Fibroblast of lung (primary cell): ENCODE data around the gene PARS2. TPM values are rescaled to one million over a fixed set of nuclear protein-coding genes. Genes with fewer than 3 reads are reported as not detected.

Experiments used
- DNase-seq, 2 donors: peaks; one replicate each; pipeline versions ENCODE4 v3.0.0 to v3.0.0-alpha.2; 2010; ENCODE audit warnings: low read depth in 2 of 2
- H2AFZ ChIP-seq: 2 replicates; pipeline ENCODE4 v1.5.1; 2012; ENCODE audit warnings: low read length, control low read depth, inconsistent platforms
- H3K27ac ChIP-seq: 2 replicates; pipeline ENCODE4 v1.5.1; 2011; ENCODE audit warnings: low read length, control low read depth; ENCODE audit not compliant: insufficient read depth
- H3K27me3 ChIP-seq: 2 replicates; pipeline ENCODE4 v1.5.1; 2011; ENCODE audit warnings: mild to moderate bottlenecking, low read length; ENCODE audit not compliant: control insufficient read depth, insufficient read depth
- H3K36me3 ChIP-seq: 2 replicates; pipeline ENCODE4 v1.5.1; 2011; ENCODE audit warnings: low read length; ENCODE audit not compliant: control insufficient read depth, insufficient read depth
- H3K4me1 ChIP-seq: 2 replicates; pipeline ENCODE4 v1.5.1; 2011; ENCODE audit warnings: low read length; ENCODE audit not compliant: control insufficient read depth, insufficient read depth; ENCODE audit errors: extremely low read depth
- H3K4me2 ChIP-seq: 2 replicates; pipeline ENCODE4 v1.5.1; 2011; ENCODE audit warnings: low read length, control low read depth; ENCODE audit not compliant: insufficient read depth; ENCODE audit errors: extremely low read depth
- H3K4me3 ChIP-seq, 4 experiments: fragments of 200-600 bp in 1 of 4; sonication (generic) in 1 of 4; replicated peaks in 1 of 4; 2 replicates each; pipeline ENCODE4 v1.5.1; 2011 to 2016; ENCODE audit warnings: low read length in 4 of 4, low read depth in 3 of 4, mild to moderate bottlenecking in 3 of 4, control low read depth in 2 of 4, inconsistent platforms in 1 of 4, mixed read lengths in 1 of 4; ENCODE audit not compliant: insufficient read depth in 1 of 4; ENCODE audit errors: control extremely low read depth in 1 of 4
- H3K79me2 ChIP-seq: 2 replicates; pipeline ENCODE4 v1.5.1; 2012; ENCODE audit warnings: mild to moderate bottlenecking, low read length, inconsistent platforms; ENCODE audit not compliant: control insufficient read depth, insufficient read depth
- H3K9ac ChIP-seq: 2 replicates; pipeline ENCODE4 v1.5.1; 2011; ENCODE audit warnings: mild to moderate bottlenecking, low read length, control low read depth; ENCODE audit not compliant: insufficient read depth
- H3K9me3 ChIP-seq: 2 replicates; pipeline ENCODE4 v1.5.1; 2012; ENCODE audit warnings: low read depth, low read length; ENCODE audit not compliant: control insufficient read depth, insufficient read depth
- H4K20me1 ChIP-seq: 2 replicates; pipeline ENCODE4 v1.5.1; 2011; ENCODE audit warnings: low read length; ENCODE audit not compliant: control insufficient read depth, insufficient read depth; ENCODE audit errors: extremely low read depth
- EZH2 ChIP-seq: IDR thresholded peaks from 2 replicates; pipeline ENCODE4 v1.5.1; 2012; ENCODE audit warnings: low read length, control low read depth, mild to moderate bottlenecking; ENCODE audit errors: missing control alignments
- polyA plus RNA-seq, 2 donors: library from polyadenylated mRNA; depleted of rRNA in 1 of 2; stranded (reverse) in 1 of 2; unstranded in 1 of 2; fragments of >200 nt; gene quantifications; 2 replicates each; pipeline ENCODE4 v1.2.1, GENCODE V29; 2011 to 2012; ENCODE audit warnings: missing spikeins in 1 of 2
- total RNA-seq: library from RNA; depleted of rRNA; stranded (reverse); fragments of >200 nt; gene quantifications from 2 replicates; pipeline ENCODE4 v1.2.1, GENCODE V29; 2014
- TF ChIP-seq, protein P1 (sequence below), 2 donors: IDR thresholded peaks in 1 of 2; conservative IDR thresholded peaks in 1 of 2; 1 replicate in 1 of 2; 2 replicates in 1 of 2; pipeline ENCODE4 v1.5.1; 2011 to 2012; ENCODE audit warnings: low read length in 2 of 2, control low read depth in 1 of 2, inconsistent platforms in 1 of 2, low read depth in 1 of 2, mild to moderate bottlenecking in 1 of 2

The PARS2 gene
- total and polyA plus RNA-seq, 2 donors (not counting 1 experiment from before 2014, with no cell fraction given), result 3.4 to 5.4 TPM

DNA sequence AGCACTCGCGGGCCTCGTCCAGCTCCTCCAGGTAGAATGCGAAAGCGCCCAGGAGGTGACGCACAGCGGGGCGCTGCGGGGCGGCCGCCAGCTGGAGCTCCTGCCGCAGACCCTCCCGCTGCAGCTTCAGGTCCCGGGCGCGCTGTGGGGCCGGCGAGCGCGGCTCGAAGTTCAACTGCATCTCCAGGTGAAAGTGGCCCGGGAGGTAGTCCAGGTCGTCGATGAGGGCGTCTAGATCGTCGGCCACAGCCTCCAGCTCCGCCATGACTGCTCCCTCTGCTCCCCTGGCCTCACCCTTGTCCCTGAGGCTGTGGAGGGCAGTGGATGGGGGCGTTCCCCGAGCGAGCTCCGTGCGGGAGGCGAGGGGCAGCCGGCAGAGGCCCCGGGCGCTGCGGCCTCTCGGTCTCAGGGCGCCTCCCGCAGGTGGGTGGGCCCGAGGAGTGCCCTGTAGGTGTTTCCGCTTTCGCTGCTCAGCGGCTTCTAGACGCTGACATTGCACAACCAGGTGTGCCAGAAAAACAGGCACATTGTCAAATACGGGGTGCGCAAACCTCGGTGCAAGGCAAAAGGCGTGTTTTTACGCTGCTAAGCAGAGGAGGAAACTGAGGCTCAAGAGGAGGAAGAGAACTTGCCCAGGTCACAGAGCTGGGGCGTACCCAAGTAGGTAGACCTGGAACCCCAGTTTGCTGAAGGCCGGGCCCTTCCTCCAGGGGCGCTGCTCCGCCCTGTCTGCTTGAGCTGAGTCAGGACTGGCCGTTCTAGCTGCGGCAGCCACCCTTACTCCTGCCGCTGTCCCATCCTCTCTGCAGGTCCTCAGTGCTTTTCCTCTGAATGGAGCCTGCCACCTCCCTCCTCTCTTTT lies 36.8 kb upstream of the PARS2 start, which contains the start of gene TTC22:
Gene TTC22 (minus strand): TSS at position 425 of the 861 bp plus-strand sequence. CDS start 160 bp downstream, at position 265.
- Histone ChIP-seq H3K4me3 (peak within 1 kb of the TSS in 1 of 4 experiments; percentile 14), H3K36me3 (no peaks in the 10 kb centered on the region), H2AFZ (no peak within 1 kb of the TSS), H3K27ac (no peak within 1 kb of the TSS), H4K20me1 (no peaks in the 10 kb centered on the region), H3K4me2 (peak within 1 kb of the TSS; percentile 15), H3K9ac (no peak within 1 kb of the TSS), H3K4me1 (no peaks in the 10 kb centered on the region), H3K9me3 (no peaks in the 10 kb centered on the region), H3K27me3 (peaks cover 28% of the 10 kb centered on the region), H3K79me2 (no peaks in the 10 kb centered on the region)
- TF ChIP-seq, protein P1, sequence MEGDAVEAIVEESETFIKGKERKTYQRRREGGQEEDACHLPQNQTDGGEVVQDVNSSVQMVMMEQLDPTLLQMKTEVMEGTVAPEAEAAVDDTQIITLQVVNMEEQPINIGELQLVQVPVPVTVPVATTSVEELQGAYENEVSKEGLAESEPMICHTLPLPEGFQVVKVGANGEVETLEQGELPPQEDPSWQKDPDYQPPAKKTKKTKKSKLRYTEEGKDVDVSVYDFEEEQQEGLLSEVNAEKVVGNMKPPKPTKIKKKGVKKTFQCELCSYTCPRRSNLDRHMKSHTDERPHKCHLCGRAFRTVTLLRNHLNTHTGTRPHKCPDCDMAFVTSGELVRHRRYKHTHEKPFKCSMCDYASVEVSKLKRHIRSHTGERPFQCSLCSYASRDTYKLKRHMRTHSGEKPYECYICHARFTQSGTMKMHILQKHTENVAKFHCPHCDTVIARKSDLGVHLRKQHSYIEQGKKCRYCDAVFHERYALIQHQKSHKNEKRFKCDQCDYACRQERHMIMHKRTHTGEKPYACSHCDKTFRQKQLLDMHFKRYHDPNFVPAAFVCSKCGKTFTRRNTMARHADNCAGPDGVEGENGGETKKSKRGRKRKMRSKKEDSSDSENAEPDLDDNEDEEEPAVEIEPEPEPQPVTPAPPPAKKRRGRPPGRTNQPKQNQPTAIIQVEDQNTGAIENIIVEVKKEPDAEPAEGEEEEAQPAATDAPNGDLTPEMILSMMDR (conservative IDR thresholded peaks at IDR 0.05 in 1 of 2, IDR thresholded peaks at IDR 0.05 in 1 of 2; ENCODE audit: low read depth in 1 of 2, low read length in 2 of 2), result peak; percentile 13 to 25
- peak; percentile 69 for TF ChIP-seq EZH2
- DNase-seq, result no peak

DNA sequence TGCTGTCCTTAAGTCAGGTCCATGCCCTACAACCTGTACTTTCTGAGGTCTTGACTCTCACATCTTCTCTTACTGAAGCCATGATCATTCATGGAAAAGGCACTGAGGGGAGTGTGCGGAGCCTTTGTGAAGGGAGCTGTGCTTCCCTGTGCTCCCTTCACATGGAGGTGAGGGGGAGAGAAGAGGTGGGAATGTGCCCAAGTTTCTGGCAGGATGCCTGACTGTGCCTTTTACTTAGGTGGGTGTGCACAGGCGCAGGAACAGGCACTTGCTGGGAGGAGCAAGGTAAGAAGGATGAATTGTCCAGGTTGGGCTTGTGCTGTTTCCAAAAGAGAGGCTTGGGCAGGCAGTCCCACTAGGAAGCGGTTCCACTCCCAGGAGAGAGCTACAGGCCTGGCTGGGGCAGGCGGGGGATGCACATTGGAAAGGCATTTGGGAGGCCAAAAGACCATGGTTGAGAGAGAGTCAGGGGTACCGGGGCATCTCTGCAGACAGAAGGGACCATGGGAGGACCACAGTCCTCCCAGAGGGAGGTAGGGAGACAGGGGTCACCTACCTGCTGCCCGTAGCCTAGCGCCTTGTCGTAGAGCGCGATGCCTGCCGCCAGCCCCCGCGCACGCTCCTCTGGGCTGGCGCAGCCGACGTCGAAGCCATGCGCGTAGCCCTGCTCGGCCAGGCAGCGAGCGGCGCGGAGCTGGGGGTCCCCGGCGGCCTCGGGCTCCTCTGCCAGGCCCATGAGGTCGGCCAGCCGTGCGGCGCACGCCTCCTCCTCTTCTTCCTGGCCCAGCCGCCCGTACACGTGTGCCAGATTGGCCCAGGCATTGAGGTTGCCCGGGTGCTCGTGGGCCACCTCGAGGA lies 35.9 kb upstream of the PARS2 start:
- no peak for DNase-seq
- Histone ChIP-seq H3K4me3 (no peak overlapping the region), H2AFZ (no peak overlapping the region)

More for the DNA sequence above, 35.9 kb upstream of the PARS2 start:
- Histone ChIP-seq H3K4me1 (no peaks in the 10 kb centered on the region), H3K9me3 (no peaks in the 10 kb centered on the region), H3K27me3 (peaks cover 28% of the 10 kb centered on the region), H4K20me1 (no peaks in the 10 kb centered on the region), H3K36me3 (no peaks in the 10 kb centered on the region), H3K79me2 (no peaks in the 10 kb centered on the region), H3K9ac (no peak overlapping the region), H3K27ac (no peak overlapping the region), H3K4me2 (peak overlapping the region; percentile 15)
- peak; percentile 39 for TF ChIP-seq EZH2
- TF ChIP-seq, protein P1 (conservative IDR thresholded peaks at IDR 0.05 in 1 of 2, IDR thresholded peaks at IDR 0.05 in 1 of 2; ENCODE audit: low read depth in 1 of 2, low read length in 2 of 2), result no peak
